Central memory CD8-positive, alpha-beta T cell (primary cell): ENCODE measurements around the gene MLF2.
"Not testable (repeated sequence)": the region's sequence is repeated elsewhere in the genome, so short reads cannot be mapped to it uniquely, and the experiment has no call there.

Experiments used
- ATAC-seq: fragments of 150-1000 bp; cut with Tn5 transposase; replicated peaks from 2 replicates; pipeline ENCODE4 v1.10.0; 2022; ENCODE audit warnings: mild to moderate bottlenecking, moderate FRiP score, moderate number of reproducible peaks; ENCODE audit not compliant: poor library complexity, severe bottlenecking; ENCODE audit errors: extremely low read depth
- DNase-seq, 2 donors: peaks; one replicate each; pipeline ENCODE4 v3.0.0; 2021; ENCODE audit warnings: low spot score in 2 of 2
- H3K27ac Mint-ChIP-seq: one replicate; pipeline ENCODE4 v1.8.0; 2022; ENCODE audit warnings: low read depth, mild to moderate bottlenecking, moderate library complexity, mixed read lengths
- H3K27me3 Mint-ChIP-seq: one replicate; pipeline ENCODE4 v1.8.0; 2022; ENCODE audit warnings: mixed read lengths
- H3K36me3 Mint-ChIP-seq: one replicate; pipeline ENCODE4 v1.8.0; 2022; ENCODE audit warnings: mild to moderate bottlenecking, moderate library complexity, mixed read lengths; ENCODE audit not compliant: insufficient read depth
- H3K4me1 Mint-ChIP-seq: one replicate; pipeline ENCODE4 v1.8.0; 2022; ENCODE audit warnings: mixed read lengths
- H3K4me3 Mint-ChIP-seq: one replicate; pipeline ENCODE4 v1.8.0; 2022; ENCODE audit warnings: mild to moderate bottlenecking, moderate library complexity, mixed read lengths
- H3K9me3 Mint-ChIP-seq: one replicate; pipeline ENCODE4 v1.8.0; 2022; ENCODE audit warnings: mixed read lengths

MLF2 gene

DNA sequence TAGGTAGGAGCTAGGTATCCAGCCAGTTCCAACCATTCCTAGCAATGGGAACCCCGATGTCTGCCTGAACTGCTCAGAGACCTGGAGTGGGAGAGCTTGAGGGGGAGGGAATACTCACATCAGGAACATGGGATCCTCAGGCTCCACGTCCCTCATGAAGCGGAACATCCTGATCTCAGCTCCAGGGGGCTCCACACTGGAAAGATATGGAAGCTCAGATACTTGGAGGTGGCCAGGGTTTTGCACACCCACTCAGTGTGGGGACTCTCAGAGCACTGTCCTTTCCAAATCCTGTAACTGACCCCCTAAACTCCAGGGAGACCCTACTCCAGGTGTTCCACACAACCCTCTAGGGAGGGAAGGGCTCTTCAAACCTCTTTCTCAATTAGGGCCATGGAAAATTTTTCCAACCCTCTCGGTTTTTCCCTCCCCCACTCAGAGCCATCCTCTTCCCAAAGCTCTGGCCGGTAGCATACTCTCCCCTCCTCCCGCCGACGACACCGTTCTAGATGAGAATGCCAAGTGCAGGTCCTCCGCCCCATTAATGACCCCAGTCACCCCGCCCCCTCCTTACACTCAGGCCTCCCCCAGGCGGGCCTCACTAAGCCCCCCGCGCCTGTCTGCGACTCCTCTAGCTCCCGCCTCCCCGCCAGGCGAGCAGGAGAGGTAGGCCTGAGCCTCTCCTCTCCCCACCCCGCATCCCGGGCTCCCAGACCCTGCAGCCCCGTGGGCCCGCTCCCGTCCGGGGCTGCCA, 597 bp downstream of the MLF2 start:
- Mint-ChIP-seq H3K27me3 (no peaks in the 10 kb centered on the region), H3K4me1 (peaks cover 27% of the 10 kb centered on the region), H3K36me3 (peaks cover 31% of the 10 kb centered on the region), H3K27ac (peak overlapping the region; percentile 95), H3K9me3 (no peaks in the 10 kb centered on the region), H3K4me3 (peak overlapping the region; percentile 95)
- ATAC-seq: no peak
- DNase-seq: no peak

DNA sequence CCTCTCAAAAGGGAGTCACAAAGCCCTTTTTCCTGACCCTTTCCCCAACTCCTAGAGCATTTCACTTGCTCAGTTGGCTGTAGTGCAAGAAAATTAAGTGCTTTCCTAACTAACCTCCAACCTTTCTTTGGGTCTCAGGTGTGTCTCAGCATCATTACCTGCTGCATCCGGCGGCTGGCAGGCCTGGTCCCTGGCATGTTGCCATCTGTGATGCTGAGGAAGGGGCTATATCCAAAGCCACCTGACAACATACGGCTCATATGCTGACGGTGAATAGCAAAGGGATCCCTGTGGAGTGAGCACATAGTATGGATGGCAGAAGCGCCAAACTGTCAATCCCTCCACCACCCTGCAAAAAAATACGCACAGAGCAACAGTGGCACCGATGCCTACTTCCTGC, 1.2 kb downstream of the MLF2 start:
- H3K9me3 Mint-ChIP-seq: no peaks in the 10 kb centered on the region
- ATAC-seq: no peak
- H3K4me3 Mint-ChIP-seq: peak overlapping the region; percentile 95

DNA sequence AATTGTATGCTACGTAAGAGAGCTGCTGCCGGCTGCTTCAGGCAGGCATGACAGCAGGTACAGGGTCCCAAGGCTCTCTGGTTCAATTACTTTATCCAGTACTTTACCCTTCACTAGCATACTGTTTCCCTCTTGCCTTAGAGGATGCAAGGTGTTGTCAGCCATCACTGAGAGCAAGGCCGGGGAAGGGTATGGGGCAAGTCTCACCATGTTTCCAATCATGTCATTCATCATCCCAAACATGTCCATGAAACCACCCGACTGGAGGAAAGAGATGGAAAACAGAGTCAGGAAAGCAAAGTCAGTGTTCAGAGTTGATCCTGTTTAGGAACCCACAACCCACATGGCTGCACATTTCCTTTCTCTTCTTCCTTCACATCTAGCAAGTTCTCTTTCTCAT, 2.4 kb downstream of the MLF2 start:
- H3K4me1 Mint-ChIP-seq: peaks cover 28% of the 10 kb centered on the region
- no peaks in the 10 kb centered on the region for H3K9me3 Mint-ChIP-seq
- peaks cover 34% of the 10 kb centered on the region for H3K36me3 Mint-ChIP-seq
- DNase-seq (no peak), ATAC-seq (no peak)
- H3K4me3 Mint-ChIP-seq: no peak overlapping the region
- no peak overlapping the region for H3K27ac Mint-ChIP-seq
- no peaks in the 10 kb centered on the region for H3K27me3 Mint-ChIP-seq

More for the DNA sequence above, 1.2 kb downstream of the MLF2 start:
- DNase-seq: no peak
- Mint-ChIP-seq H3K27ac (peak overlapping the region; percentile 95), H3K36me3 (peaks cover 34% of the 10 kb centered on the region), H3K27me3 (no peaks in the 10 kb centered on the region), H3K4me1 (peaks cover 27% of the 10 kb centered on the region)

DNA sequence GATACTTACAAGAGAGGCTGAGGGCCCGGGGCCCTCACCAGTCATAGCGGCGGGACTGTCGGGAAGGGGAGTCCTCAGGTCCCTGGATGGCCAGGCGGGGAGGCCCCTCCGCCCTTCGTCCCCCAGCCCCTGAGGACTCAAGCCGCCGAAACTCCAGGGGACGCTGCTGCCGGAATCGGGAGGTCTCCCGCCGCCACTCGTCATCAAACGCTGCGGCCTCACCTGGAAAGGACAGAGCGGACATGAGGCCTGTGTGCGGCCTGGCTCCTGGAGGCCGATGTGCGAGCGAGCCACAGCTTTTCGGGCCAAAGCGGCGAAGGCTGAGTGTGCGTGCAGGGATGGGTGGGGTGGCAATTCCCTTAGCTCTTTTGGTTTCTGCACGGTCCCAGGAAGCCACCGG, 4.2 kb downstream of the MLF2 start:
- Mint-ChIP-seq H3K4me1 (peaks cover 34% of the 10 kb centered on the region), H3K4me3 (no peak overlapping the region), H3K27me3 (no peaks in the 10 kb centered on the region), H3K36me3 (peaks cover 37% of the 10 kb centered on the region), H3K9me3 (no peaks in the 10 kb centered on the region), H3K27ac (no peak overlapping the region)
- DNase-seq (no peak), ATAC-seq (no peak)

DNA sequence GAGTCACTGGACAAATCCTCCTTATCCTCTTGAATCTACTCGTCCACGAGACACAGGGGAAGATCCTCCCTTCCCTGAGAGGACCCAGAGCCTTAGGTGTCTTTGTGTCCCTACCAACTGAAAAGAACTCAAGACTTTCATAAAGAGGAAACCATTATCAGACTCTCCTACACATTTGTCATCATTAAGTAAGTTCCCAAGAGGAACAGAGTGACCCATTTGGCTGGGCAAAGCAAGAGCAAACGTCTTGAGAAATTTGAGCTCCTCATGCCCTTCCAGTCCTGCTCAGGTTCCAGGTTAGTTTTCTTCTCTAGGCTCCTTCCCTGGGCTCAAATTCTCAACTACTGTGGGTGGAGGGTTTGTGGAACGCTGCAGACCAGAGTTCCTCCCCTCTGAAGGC, 5.7 kb downstream of the MLF2 start:
- DNase-seq (no peak), ATAC-seq (no peak)
- Mint-ChIP-seq H3K4me3 (no peak overlapping the region), H3K27ac (no peak overlapping the region), H3K9me3 (no peaks in the 10 kb centered on the region), H3K27me3 (no peaks in the 10 kb centered on the region), H3K4me1 (peaks cover 26% of the 10 kb centered on the region), H3K36me3 (peaks cover 27% of the 10 kb centered on the region)

DNA sequence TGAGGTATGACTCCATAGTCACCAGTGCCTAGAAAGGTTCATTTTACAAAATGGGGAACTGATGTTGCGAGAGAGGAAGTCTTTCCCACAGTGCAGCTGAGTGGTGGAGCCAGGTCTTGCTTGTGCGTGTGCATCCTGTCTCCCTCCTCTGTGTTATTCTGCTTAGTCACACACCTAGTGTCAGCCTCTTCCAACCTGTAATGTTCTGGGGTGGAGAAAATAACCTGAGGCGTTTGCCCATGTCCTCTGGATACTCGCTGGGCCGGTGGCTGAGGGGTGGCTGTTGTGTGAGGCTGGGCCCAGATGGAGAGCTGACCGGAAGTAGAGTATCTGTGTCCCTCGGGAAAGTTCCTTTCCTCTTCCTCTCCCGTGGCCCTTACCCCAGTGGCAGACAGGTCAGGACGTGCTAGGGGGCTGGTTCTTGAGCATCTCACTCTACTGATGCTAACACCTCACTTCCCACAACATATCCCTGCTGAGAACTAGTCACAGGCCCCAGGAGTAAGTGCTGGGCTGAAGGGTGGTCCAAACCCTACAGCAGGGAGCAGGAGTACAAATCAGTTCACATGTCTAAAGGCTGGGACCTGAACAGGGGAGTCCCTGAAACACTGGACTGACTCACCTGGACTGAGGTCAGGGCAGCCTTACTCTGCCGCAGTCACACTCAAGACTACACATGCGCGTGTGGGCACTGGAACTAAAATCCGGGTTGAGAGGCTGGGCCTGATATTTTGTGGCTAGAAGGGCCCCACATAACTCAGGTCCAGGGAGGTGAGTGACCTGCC, 7.0 kb downstream of the MLF2 start:
- Mint-ChIP-seq H3K9me3 (no peaks in the 10 kb centered on the region), H3K4me1 (peaks cover 13% of the 10 kb centered on the region), H3K36me3 (peaks cover 23% of the 10 kb centered on the region), H3K27ac (peak overlapping the region; percentile 54), H3K4me3 (no peak overlapping the region), H3K27me3 (no peaks in the 10 kb centered on the region)
- DNase-seq (no peak), ATAC-seq (no peak)

DNA sequence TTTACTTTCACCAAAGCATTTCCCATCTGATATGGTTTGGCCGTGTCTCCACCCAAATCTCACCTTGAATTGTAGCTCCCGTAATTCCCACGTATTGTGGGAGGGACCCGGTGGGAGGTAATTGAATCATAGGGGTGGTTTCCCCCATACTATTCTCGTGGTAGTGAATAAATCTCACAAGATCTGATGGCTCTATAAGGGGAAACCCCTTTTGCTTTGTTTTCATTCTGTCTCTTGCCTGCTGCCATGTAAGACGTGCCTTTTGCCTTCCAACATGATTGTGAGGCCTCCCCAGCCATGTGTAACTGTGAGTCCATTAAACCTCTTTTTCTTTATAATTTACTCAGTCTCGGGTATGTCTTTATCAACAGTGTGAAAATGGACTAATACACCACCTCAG, 9.6 kb downstream of the MLF2 start:
- ATAC-seq, H3K27me3 Mint-ChIP-seq, H3K9me3 Mint-ChIP-seq, DNase-seq, H3K36me3 Mint-ChIP-seq, H3K27ac Mint-ChIP-seq, H3K4me3 Mint-ChIP-seq, H3K4me1 Mint-ChIP-seq: not testable (repeated sequence)

DNA sequence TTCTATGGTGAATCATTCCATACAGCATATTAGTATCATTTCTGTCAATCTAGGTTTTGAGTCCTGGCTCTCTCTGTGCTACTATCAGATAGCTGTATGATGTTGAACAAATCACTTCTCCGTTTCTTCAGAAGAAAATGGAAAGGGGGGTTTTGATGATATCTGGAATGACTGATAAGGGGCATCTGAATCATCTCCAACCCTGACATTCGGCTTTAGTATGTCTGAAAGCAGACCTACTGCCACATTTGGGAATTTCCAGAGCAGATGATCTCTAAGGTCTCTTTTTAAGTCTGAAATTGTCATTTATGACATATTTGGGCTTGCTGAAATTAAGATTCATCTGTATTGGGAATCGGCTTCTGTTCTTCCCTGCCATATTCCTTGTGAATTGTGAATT, 10.1 kb downstream of the MLF2 start:
- no peak overlapping the region for H3K27ac Mint-ChIP-seq

DNA sequence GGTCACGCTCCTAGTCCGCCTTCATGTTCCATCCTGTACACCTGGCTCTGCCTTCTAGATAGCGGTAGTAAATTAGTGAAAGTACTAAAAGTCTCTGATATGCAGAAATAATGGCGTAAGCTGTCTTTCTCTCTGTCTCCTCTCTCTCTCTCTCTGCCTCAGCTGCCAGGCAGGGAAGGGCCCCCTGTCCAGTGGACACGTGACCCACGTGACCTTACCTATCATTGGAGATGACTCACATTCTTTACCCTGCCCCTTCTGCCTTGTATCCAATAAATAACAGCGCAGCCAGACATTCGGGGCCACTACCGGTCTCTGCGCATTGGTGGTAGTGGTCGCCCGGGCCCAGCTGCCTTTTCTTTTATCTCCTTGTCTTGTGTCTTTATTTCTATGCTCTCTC, 10.9 kb downstream of the MLF2 start:
- not testable (repeated sequence) for H3K4me3 Mint-ChIP-seq, H3K4me1 Mint-ChIP-seq, H3K27ac Mint-ChIP-seq, H3K36me3 Mint-ChIP-seq, ATAC-seq, H3K27me3 Mint-ChIP-seq, DNase-seq, H3K9me3 Mint-ChIP-seq

More for the DNA sequence above, 10.1 kb downstream of the MLF2 start:
- ATAC-seq: no peak
- Mint-ChIP-seq H3K36me3 (peaks cover 9% of the 10 kb centered on the region), H3K4me3 (no peak overlapping the region), H3K9me3 (no peaks in the 10 kb centered on the region), H3K27me3 (no peaks in the 10 kb centered on the region), H3K4me1 (peaks cover 9% of the 10 kb centered on the region)
- no peak for DNase-seq

DNA sequence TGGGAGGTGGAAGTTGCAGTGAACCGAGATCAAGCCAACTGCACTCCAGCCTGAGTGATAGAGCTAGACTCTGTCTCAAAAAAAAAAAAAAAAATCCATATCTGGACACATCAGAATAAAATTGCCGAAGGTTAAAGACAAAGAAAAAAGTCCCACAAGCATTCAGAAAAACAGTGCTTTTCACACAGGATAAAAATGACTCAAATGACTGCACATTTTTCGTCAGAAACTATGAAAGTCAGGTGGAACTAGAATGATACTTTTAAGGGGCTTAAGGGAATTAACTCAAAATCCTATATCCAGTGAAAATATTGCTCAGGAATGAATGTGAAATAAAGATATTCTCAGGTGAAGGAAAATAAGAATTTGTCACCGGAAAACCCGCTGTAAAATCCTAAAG, 16.2 kb downstream of the MLF2 start:
- ATAC-seq: no peak
- Mint-ChIP-seq H3K36me3 (peaks cover 7% of the 10 kb centered on the region), H3K4me1 (peaks cover 6% of the 10 kb centered on the region), H3K27me3 (no peaks in the 10 kb centered on the region), H3K4me3 (no peak overlapping the region), H3K27ac (no peak overlapping the region), H3K9me3 (no peaks in the 10 kb centered on the region)
- DNase-seq: no peak

DNA sequence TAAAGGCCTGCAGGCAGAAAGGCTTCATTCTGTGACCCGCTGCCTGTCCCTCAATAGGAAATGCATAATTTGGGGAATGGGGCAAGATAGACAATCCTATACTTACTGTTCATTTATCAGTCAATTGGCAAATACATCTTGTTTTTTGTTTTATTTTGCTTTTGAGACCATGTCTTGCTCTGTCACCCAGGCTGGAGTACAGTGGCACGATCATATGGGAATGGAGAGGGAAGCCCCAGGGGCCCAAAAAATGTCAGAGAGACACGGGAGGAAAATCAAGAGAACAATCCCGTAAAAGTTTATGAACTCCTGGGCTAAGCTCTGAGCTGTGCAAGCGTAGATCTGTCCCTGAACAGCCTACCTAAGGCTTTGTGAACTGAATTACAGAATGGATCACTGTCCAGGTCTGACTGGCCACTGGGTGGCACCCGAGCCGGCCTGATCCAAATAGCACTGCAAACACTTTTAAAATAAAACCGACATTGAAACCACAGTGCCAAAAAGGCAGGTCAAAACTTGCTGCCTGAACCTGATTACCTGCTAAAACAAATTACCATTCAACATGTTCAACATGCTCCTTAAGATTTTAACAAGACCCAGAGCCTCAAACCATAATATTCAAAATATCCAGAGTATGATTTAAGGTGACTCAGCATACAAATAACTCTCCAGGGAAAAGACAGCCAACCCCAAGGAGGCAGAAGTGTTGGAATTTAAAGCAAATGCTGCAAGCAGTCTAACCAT, 17.3 kb downstream of the MLF2 start:
- H3K27me3 Mint-ChIP-seq: no peaks in the 10 kb centered on the region
- H3K36me3 Mint-ChIP-seq: peaks cover 12% of the 10 kb centered on the region
- no peak for DNase-seq
- H3K27ac Mint-ChIP-seq: no peak overlapping the region
- no peak overlapping the region for H3K4me3 Mint-ChIP-seq
- H3K4me1 Mint-ChIP-seq: peaks cover 6% of the 10 kb centered on the region
- ATAC-seq: no peak
- H3K9me3 Mint-ChIP-seq: no peaks in the 10 kb centered on the region

DNA sequence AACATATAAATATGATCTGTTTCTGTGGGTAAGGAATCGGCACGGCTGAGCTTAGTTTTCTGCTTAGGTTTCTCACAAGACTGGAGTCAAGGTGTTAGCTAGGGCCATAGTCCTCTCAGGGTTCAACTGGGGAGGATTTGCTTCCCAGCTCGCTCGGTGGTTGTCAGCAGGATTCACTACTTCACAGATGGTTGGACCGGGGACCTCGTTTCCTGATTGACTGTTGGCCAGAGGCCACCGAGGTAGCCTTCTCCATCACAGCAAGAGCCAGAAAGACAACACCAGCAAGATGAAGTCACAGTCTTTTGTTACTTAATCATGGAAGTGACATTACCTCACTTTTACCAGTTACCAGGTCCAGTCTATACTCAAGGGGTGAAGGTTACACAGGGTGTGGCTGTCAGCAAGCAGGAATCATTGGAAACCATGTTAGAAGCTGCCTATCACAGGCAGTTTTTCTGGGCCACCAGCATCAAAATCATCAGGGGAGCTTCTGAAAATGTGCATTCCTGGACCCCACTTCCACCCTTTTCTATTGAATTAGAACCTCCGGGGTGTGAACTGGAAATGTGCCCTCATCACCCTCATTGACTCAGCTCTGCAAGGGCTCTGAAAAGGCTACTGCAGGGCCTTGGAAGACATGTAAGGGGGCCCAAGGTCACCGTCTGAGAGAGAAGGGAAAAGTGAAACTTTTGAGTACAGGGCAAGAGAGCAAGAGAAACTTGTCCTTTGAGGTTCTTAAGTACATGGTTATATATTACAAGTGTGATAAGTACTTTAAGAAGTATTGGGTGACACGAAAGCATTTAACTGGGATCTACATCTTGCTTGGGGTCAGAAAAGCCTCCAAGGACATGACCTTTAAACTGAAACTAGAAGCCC, 18.2 kb downstream of the MLF2 start:
- no peak for DNase-seq
- peaks cover 6% of the 10 kb centered on the region for H3K4me1 Mint-ChIP-seq
- no peak overlapping the region for H3K4me3 Mint-ChIP-seq
- H3K27ac Mint-ChIP-seq: no peak overlapping the region
- no peak for ATAC-seq
- no peaks in the 10 kb centered on the region for H3K27me3 Mint-ChIP-seq
- peaks cover 18% of the 10 kb centered on the region for H3K36me3 Mint-ChIP-seq
- H3K9me3 Mint-ChIP-seq: no peaks in the 10 kb centered on the region
